Measurements from ENCODE around the gene PABPN1L. TPM values are rescaled to one million over a fixed set of nuclear protein-coding genes. Genes with fewer than 3 reads are reported as not detected.
"Not testable (repeated sequence)": the region's sequence is repeated elsewhere in the genome, so short reads cannot be mapped to it uniquely, and the experiment has no call there.

Gene PABPN1L
- total and polyA plus RNA-seq, 2 experiments from 2014 or later = not detected

DNA sequence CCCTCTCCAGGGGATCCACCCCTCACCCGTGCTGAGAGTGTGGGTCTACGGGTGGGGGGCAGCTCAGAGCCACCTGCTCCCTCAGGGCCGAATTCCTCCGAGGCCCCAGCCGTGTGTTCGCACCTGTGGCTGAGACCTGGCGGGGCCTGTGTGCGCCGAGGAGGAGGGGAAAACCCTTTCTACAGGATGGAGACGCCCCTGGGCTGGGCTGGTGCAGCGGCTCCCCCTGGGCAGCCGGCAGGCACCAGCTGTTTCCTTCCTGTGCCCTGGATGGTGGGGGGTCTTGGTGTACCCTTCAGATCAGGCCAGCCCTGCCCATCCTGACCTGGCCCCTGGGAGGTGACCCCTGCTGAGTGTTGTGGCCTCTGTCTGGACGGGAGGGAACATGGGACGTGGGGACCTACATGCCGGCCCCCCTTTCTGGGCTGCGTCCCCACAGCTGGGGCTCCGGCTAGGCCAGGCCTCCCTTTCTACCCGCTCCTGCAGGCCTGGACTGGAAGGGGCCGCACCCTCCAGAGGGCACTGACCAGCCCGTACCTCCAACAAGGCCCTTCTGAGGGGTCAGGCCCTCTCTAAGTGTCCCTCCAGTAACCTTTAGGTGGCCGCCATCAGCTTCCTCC lies 28.3 kb upstream of the PABPN1L start:
- TF ChIP-seq, protein P1, sequence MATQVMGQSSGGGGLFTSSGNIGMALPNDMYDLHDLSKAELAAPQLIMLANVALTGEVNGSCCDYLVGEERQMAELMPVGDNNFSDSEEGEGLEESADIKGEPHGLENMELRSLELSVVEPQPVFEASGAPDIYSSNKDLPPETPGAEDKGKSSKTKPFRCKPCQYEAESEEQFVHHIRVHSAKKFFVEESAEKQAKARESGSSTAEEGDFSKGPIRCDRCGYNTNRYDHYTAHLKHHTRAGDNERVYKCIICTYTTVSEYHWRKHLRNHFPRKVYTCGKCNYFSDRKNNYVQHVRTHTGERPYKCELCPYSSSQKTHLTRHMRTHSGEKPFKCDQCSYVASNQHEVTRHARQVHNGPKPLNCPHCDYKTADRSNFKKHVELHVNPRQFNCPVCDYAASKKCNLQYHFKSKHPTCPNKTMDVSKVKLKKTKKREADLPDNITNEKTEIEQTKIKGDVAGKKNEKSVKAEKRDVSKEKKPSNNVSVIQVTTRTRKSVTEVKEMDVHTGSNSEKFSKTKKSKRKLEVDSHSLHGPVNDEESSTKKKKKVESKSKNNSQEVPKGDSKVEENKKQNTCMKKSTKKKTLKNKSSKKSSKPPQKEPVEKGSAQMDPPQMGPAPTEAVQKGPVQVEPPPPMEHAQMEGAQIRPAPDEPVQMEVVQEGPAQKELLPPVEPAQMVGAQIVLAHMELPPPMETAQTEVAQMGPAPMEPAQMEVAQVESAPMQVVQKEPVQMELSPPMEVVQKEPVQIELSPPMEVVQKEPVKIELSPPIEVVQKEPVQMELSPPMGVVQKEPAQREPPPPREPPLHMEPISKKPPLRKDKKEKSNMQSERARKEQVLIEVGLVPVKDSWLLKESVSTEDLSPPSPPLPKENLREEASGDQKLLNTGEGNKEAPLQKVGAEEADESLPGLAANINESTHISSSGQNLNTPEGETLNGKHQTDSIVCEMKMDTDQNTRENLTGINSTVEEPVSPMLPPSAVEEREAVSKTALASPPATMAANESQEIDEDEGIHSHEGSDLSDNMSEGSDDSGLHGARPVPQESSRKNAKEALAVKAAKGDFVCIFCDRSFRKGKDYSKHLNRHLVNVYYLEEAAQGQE (IDR thresholded peaks at IDR 0.05; ENCODE audit: unreplicated experiment) = no peak
- TF ChIP-seq, protein P2, sequence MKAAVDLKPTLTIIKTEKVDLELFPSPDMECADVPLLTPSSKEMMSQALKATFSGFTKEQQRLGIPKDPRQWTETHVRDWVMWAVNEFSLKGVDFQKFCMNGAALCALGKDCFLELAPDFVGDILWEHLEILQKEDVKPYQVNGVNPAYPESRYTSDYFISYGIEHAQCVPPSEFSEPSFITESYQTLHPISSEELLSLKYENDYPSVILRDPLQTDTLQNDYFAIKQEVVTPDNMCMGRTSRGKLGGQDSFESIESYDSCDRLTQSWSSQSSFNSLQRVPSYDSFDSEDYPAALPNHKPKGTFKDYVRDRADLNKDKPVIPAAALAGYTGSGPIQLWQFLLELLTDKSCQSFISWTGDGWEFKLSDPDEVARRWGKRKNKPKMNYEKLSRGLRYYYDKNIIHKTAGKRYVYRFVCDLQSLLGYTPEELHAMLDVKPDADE (IDR thresholded peaks at IDR 0.05) = no peak
- no peak for TF ChIP-seq NANOG (IDR thresholded peaks at IDR 0.05; ENCODE audit: borderline replicate concordance)
- TF ChIP-seq STAT1 (IDR thresholded peaks at IDR 0.05; ENCODE audit: unreplicated experiment) = no peak

DNA sequence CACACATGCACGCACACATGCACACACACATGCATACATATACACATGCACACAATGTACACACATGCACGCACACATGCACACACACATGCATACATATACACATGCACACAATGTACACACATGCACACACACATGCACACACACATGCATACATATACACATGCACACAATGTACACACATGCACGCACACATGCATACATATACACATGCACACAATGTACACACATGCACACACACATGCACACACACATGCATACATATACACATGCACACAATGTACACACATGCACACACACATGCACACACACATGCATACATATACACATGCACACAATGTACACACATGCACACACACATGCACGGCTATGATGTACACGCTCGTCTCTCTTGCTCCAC lies 27.8 kb upstream of the PABPN1L start:
- H3K9me3 Mint-ChIP-seq, ATAC-seq: not testable (repeated sequence)
- H3K27me3 Mint-ChIP-seq (ENCODE audit: insufficient read depth, low read depth, poor library complexity) = peaks cover 16% of the 10 kb centered on the region

More for the DNA sequence above, 28.3 kb upstream of the PABPN1L start:
- peak; percentile 27; the same call in 2 of the 3 replicates for ATAC-seq
- Histone ChIP-seq H3K79me2 (replicated peaks; ENCODE audit: insufficient read depth) (no peaks in the 10 kb centered on the region), H3K36me3 (ENCODE audit: insufficient read depth) (no peaks in the 10 kb centered on the region), H3K4me1 (ENCODE audit: insufficient read depth) (no peaks in the 10 kb centered on the region), H4K20me1 (replicated peaks; ENCODE audit: insufficient read depth) (no peaks in the 10 kb centered on the region), H3K27me3 (ENCODE audit: insufficient read depth) (no peaks in the 10 kb centered on the region), H3K4me2 (no peak overlapping the region), H3K27ac (ENCODE audit: low read depth) (no peak overlapping the region), H2AFZ (no peak overlapping the region), H3K9me2 (ENCODE audit: insufficient read depth) (no peaks in the 10 kb centered on the region), H3F3A (replicated peaks; ENCODE audit: low read depth) (no peaks in the 10 kb centered on the region), H3K4me3 (no peak overlapping the region)
- H3K27me3 Mint-ChIP-seq (ENCODE audit: insufficient read depth, low read depth, poor library complexity) = peaks cover 13% of the 10 kb centered on the region
- no peak overlapping the region for H3K27ac Mint-ChIP-seq
- no peaks in the 10 kb centered on the region for H3K4me1 Mint-ChIP-seq
- no peak overlapping the region for H3K4me3 Mint-ChIP-seq
- H3K36me3 Mint-ChIP-seq (ENCODE audit: low read depth) = no peaks in the 10 kb centered on the region; the same call in 2 of the 3 replicates
- no peak for DNase-seq (ENCODE audit: low spot score)
- peaks cover 5% of the 10 kb centered on the region; the same call in 2 of the 3 replicates for H3K9me3 Mint-ChIP-seq

More for the DNA sequence above, 27.8 kb upstream of the PABPN1L start:
- H3K27me3 ChIP-seq (ENCODE audit: insufficient read depth); DNase-seq (ENCODE audit: low spot score); H3K27ac ChIP-seq (ENCODE audit: low read depth); H3F3A ChIP-seq (replicated peaks; ENCODE audit: low read depth); H3K4me1 Mint-ChIP-seq; H3K79me2 ChIP-seq (replicated peaks; ENCODE audit: insufficient read depth); H3K4me3 ChIP-seq; H3K9me2 ChIP-seq (ENCODE audit: insufficient read depth); H3K36me3 ChIP-seq (ENCODE audit: insufficient read depth); H3K4me1 ChIP-seq (ENCODE audit: insufficient read depth); H3K36me3 Mint-ChIP-seq (ENCODE audit: low read depth); H3K4me3 Mint-ChIP-seq; H3K4me2 ChIP-seq; H2AFZ ChIP-seq; H3K27ac Mint-ChIP-seq; H4K20me1 ChIP-seq (replicated peaks; ENCODE audit: insufficient read depth): not testable (repeated sequence)

All from GM23338 (cell line).